HEK293 (cell line): ENCODE results near the gene DSCAML1.

Experiments
- ZBTB20 ChIP-seq: fragments of 450-650 bp; formaldehyde crosslinking; IDR thresholded peaks from 2 replicates; pipeline ENCODE4 v1.5.1; 2016; ENCODE audit warnings: missing biosample characterization, missing genetic modification characterization
- ZNF133 ChIP-seq: fragments of 450-650 bp; formaldehyde crosslinking; IDR thresholded peaks from 2 replicates; pipeline ENCODE4 v1.5.1; 2016; ENCODE audit warnings: missing biosample characterization, missing genetic modification characterization
- ZNF560 ChIP-seq: fragments of 450-650 bp; formaldehyde crosslinking; IDR thresholded peaks from 2 replicates; pipeline ENCODE4 v1.5.1; 2017; ENCODE audit warnings: missing biosample characterization, missing genetic modification characterization, borderline replicate concordance
- ZNF677 ChIP-seq: fragments of 450-650 bp; IDR thresholded peaks from 2 replicates; pipeline ENCODE4 v1.5.0; 2018; ENCODE audit warnings: missing biosample characterization, mild to moderate bottlenecking, missing genetic modification characterization, moderate library complexity
- TF ChIP-seq, protein P1 (sequence below): fragments of 450-650 bp; formaldehyde crosslinking; IDR thresholded peaks from 2 replicates; pipeline ENCODE4 v1.5.1; 2016; ENCODE audit warnings: missing biosample characterization, missing genetic modification characterization
- TF ChIP-seq, protein P2 (sequence below): fragments of 450-650 bp; formaldehyde crosslinking; optimal IDR thresholded peaks from 2 replicates; pipeline ENCODE3; 2016; ENCODE audit warnings: missing biosample characterization, mild to moderate bottlenecking, missing genetic modification characterization

- TF ChIP-seq ZNF133 (tag by site-specific recombination) (no peak), ZNF560 (tag by site-specific recombination) (no peak), ZBTB20 (tag by site-specific recombination) (no peak), ZNF677 (tag by site-specific recombination) (no peak)
- TF ChIP-seq, protein P1, sequence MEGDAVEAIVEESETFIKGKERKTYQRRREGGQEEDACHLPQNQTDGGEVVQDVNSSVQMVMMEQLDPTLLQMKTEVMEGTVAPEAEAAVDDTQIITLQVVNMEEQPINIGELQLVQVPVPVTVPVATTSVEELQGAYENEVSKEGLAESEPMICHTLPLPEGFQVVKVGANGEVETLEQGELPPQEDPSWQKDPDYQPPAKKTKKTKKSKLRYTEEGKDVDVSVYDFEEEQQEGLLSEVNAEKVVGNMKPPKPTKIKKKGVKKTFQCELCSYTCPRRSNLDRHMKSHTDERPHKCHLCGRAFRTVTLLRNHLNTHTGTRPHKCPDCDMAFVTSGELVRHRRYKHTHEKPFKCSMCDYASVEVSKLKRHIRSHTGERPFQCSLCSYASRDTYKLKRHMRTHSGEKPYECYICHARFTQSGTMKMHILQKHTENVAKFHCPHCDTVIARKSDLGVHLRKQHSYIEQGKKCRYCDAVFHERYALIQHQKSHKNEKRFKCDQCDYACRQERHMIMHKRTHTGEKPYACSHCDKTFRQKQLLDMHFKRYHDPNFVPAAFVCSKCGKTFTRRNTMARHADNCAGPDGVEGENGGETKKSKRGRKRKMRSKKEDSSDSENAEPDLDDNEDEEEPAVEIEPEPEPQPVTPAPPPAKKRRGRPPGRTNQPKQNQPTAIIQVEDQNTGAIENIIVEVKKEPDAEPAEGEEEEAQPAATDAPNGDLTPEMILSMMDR (tag by site-specific recombination) = no peak
- TF ChIP-seq, protein P2, sequence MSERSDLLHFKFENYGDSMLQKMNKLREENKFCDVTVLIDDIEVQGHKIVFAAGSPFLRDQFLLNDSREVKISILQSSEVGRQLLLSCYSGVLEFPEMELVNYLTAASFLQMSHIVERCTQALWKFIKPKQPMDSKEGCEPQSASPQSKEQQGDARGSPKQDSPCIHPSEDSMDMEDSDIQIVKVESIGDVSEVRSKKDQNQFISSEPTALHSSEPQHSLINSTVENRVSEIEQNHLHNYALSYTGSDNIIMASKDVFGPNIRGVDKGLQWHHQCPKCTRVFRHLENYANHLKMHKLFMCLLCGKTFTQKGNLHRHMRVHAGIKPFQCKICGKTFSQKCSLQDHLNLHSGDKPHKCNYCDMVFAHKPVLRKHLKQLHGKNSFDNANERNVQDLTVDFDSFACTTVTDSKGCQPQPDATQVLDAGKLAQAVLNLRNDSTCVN (tag by site-specific recombination) = no peak
Observed at GRCh38 chr11:117498791-117499190, 298.2 kb downstream of the DSCAML1 start.
